MM.1S (cell line): Measurements from ENCODE around the gene EPB42.

Experiments
- DNase-seq: peaks from one replicate; pipeline ENCODE4 v3.0.0-alpha.2; 2015
- H2AFZ ChIP-seq: fragments of 300-600 bp; sonication (generic); 2 replicates; pipeline ENCODE4 v1.6.0; 2016; ENCODE audit warnings: antibody characterized with exemption, low read length
- H3F3A ChIP-seq: fragments of 300-600 bp; sonication (generic); 2 replicates; pipeline ENCODE4 v1.6.1; 2016; ENCODE audit warnings: mild to moderate bottlenecking, antibody characterized with exemption, low read length, moderate library complexity, mixed read lengths; ENCODE audit not compliant: insufficient read depth
- H3K27ac ChIP-seq: fragments of 300-600 bp; sonication (generic); 2 replicates; pipeline ENCODE4 v1.5.1; 2016; ENCODE audit warnings: mild to moderate bottlenecking, low read length
- H3K27me3 ChIP-seq: fragments of 300-600 bp; sonication (generic); replicated peaks from 2 replicates; pipeline ENCODE4 v1.6.0; 2016; ENCODE audit warnings: low read length; ENCODE audit not compliant: insufficient read depth
- H3K36me3 ChIP-seq: fragments of 300-600 bp; sonication (generic); replicated peaks from 2 replicates; pipeline ENCODE4 v1.6.1; 2016; ENCODE audit warnings: mild to moderate bottlenecking, low read length, mixed read lengths; ENCODE audit not compliant: insufficient read depth
- H3K4me1 ChIP-seq: fragments of 300-600 bp; sonication (generic); 2 replicates; pipeline ENCODE4 v1.6.1; 2016; ENCODE audit warnings: low read length, mixed read lengths
- H3K4me2 ChIP-seq: fragments of 300-600 bp; sonication (generic); 2 replicates; pipeline ENCODE4 v1.6.0; 2016; ENCODE audit warnings: low read depth, low read length
- H3K4me3 ChIP-seq: fragments of 300-600 bp; sonication (generic); 2 replicates; pipeline ENCODE4 v1.5.1; 2016; ENCODE audit warnings: low read length, mixed read lengths
- H3K79me2 ChIP-seq: fragments of 300-600 bp; sonication (generic); 2 replicates; pipeline ENCODE4 v1.6.1; 2016; ENCODE audit warnings: mixed run types, low read length, mixed read lengths
- H3K9ac ChIP-seq: fragments of 300-600 bp; sonication (generic); 2 replicates; pipeline ENCODE4 v1.6.1; 2016; ENCODE audit warnings: low read length, mixed read lengths
- H3K9me2 ChIP-seq: fragments of 300-600 bp; sonication (generic); replicated peaks from 2 replicates; pipeline ENCODE4 v1.6.1; 2016; ENCODE audit warnings: mild to moderate bottlenecking, low read length, mixed read lengths; ENCODE audit not compliant: insufficient read depth
- H3K9me3 ChIP-seq: fragments of 300-600 bp; sonication (generic); replicated peaks from 2 replicates; pipeline ENCODE4 v1.6.1; 2016; ENCODE audit warnings: mild to moderate bottlenecking, low read length, mixed read lengths; ENCODE audit not compliant: insufficient read depth
- H4K20me1 ChIP-seq: fragments of 300-600 bp; sonication (generic); 2 replicates; pipeline ENCODE4 v1.6.1; 2016; ENCODE audit warnings: mild to moderate bottlenecking, low read length, moderate library complexity, mixed read lengths; ENCODE audit not compliant: insufficient read depth
- EZH2 ChIP-seq: fragments of 300-600 bp; sonication (generic); optimal IDR thresholded peaks from 2 replicates; pipeline ENCODE3; 2017; ENCODE audit warnings: low read depth, mild to moderate bottlenecking, antibody characterized with exemption, low read length, mixed read lengths
- EZH2phosphoT487 ChIP-seq: fragments of 300-600 bp; sonication (generic); IDR thresholded peaks from 2 replicates; pipeline ENCODE4 v1.6.1; 2018; ENCODE audit warnings: antibody characterized with exemption, low read length
- TF ChIP-seq, protein P1 (sequence below): fragments of 300-600 bp; sonication (generic); IDR thresholded peaks from 2 replicates; pipeline ENCODE4 v1.5.1; 2016; ENCODE audit warnings: antibody characterized with exemption, low read length, mixed read lengths

EPB42 gene

DNA sequence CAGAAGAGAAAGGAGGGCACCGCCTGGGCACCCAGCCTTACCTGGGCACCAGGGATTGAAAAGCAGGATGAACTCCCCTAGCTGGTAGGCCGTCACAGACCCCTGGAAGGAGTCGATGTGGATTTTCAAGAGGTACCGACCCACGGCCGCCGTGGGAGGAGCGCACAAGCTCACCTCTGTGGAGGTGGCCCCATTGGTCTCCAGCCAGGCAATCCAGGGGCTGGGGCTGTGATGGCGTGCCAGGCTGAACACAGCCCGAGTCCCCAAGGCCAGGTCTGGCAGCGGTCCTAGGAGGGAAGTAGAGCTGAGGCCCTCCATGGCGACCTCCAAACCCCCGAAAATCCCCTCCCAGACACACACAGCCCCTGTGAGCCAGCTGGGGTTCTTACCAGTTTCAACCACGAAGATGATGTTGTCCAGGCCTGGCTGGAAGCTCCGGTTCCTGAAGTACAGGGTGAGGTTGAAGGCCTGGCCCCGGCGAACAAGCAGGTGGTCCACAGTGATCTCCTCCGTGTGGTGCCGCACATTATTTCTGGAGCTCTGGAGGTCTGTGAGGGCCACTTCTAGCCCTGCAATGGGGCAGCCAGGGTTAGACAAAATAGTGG, 39.3 kb upstream of the EPB42 start:
- H3K4me1 ChIP-seq: no peaks in the 10 kb centered on the region
- no peak overlapping the region for H3K4me3 ChIP-seq
- H3K9me2 ChIP-seq: no peaks in the 10 kb centered on the region
- H3K27ac ChIP-seq: no peak overlapping the region
- no peak overlapping the region for H3K4me2 ChIP-seq
- H3K27me3 ChIP-seq: no peaks in the 10 kb centered on the region
- H3K79me2 ChIP-seq: no peaks in the 10 kb centered on the region
- no peak overlapping the region for H3K9ac ChIP-seq
- no peak overlapping the region for H2AFZ ChIP-seq
- no peaks in the 10 kb centered on the region for H3K36me3 ChIP-seq
- H3F3A ChIP-seq: no peaks in the 10 kb centered on the region
- H3K9me3 ChIP-seq: no peaks in the 10 kb centered on the region
- TF ChIP-seq EZH2phosphoT487 (no peak), EZH2 (no peak)
- TF ChIP-seq, protein P1, sequence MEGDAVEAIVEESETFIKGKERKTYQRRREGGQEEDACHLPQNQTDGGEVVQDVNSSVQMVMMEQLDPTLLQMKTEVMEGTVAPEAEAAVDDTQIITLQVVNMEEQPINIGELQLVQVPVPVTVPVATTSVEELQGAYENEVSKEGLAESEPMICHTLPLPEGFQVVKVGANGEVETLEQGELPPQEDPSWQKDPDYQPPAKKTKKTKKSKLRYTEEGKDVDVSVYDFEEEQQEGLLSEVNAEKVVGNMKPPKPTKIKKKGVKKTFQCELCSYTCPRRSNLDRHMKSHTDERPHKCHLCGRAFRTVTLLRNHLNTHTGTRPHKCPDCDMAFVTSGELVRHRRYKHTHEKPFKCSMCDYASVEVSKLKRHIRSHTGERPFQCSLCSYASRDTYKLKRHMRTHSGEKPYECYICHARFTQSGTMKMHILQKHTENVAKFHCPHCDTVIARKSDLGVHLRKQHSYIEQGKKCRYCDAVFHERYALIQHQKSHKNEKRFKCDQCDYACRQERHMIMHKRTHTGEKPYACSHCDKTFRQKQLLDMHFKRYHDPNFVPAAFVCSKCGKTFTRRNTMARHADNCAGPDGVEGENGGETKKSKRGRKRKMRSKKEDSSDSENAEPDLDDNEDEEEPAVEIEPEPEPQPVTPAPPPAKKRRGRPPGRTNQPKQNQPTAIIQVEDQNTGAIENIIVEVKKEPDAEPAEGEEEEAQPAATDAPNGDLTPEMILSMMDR: no peak
- H4K20me1 ChIP-seq: no peaks in the 10 kb centered on the region
- DNase-seq: no peak

DNA sequence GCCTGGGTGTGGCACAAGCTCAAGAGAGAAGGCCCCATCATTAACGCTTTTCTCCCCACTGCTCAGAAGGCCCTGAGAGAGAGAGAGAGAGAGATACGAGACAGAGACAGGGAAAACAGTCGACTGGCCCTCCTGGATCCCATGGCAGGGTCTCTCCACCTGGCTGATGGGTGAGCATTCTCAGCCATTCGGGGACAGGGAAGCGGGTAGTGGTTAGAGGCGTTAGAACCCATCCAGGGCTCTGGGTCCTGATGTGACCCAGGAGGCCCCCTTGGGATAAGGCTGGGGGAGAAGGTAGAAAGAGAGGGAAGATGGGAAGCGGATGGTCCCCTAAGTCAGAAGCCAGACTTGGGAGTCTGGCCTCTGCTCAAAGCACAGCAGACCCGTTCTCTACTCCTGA, 38.0 kb upstream of the EPB42 start:
- no peak for TF ChIP-seq EZH2
- no peak for TF ChIP-seq EZH2phosphoT487
- TF ChIP-seq, protein P1: no peak
- Histone ChIP-seq H2AFZ (no peak overlapping the region), H3K27me3 (no peaks in the 10 kb centered on the region)

DNA sequence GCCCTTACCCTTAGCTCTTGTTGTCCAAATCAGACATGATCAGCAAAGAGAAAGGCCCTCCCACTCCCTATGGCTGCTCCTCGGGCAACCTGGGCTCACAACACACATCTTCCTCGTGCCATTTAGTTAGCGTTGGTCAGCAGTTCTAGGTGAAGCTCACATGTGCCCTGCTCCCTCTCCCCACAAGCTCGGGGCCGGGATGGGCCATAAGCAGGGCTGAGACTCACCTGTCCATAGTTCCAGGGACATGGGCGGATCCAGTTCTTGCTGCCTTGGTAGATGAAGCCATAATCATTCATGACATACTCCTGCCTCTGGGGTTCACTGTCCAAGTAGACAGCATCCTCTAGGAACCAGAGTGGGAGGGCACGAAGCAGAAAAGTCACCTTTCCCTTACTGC, 35.5 kb upstream of the EPB42 start:
- DNase-seq: no peak
- no peak overlapping the region for H3K4me2 ChIP-seq
- H3K79me2 ChIP-seq: no peaks in the 10 kb centered on the region
- H3K4me3 ChIP-seq: no peak overlapping the region
- H3F3A ChIP-seq: peaks cover 9% of the 10 kb centered on the region
- H3K9ac ChIP-seq: no peak overlapping the region
- TF ChIP-seq, protein P1: no peak
- no peak for TF ChIP-seq EZH2phosphoT487
- peaks cover 17% of the 10 kb centered on the region for H3K4me1 ChIP-seq
- H3K9me3 ChIP-seq: no peaks in the 10 kb centered on the region
- H4K20me1 ChIP-seq: no peaks in the 10 kb centered on the region
- H3K36me3 ChIP-seq: no peaks in the 10 kb centered on the region
- H3K9me2 ChIP-seq: no peaks in the 10 kb centered on the region
- no peak overlapping the region for H3K27ac ChIP-seq
- no peak overlapping the region for H2AFZ ChIP-seq
- H3K27me3 ChIP-seq: no peaks in the 10 kb centered on the region

More for the DNA sequence above, 38.0 kb upstream of the EPB42 start:
- Histone ChIP-seq H3K4me2 (no peak overlapping the region), H3K9ac (no peak overlapping the region), H3K79me2 (no peaks in the 10 kb centered on the region), H3K4me3 (no peak overlapping the region), H3K27ac (no peak overlapping the region), H3K36me3 (no peaks in the 10 kb centered on the region), H3K4me1 (peaks cover 8% of the 10 kb centered on the region), H3K9me3 (no peaks in the 10 kb centered on the region), H3F3A (peaks cover 3% of the 10 kb centered on the region), H3K9me2 (no peaks in the 10 kb centered on the region), H4K20me1 (no peaks in the 10 kb centered on the region)
- DNase-seq: no peak
